GM04504 (cell line): ENCODE measurements around the gene ZFYVE1.
"Not testable (repeated sequence)": the region's sequence is repeated elsewhere in the genome, so short reads cannot be mapped to it uniquely, and the experiment has no call there.

Source experiments
- DNase-seq: peaks from one replicate; pipeline ENCODE4 v3.0.0-alpha.2; 2012; ENCODE audit warnings: low read depth

The ZFYVE1 gene

GRCh38 chr14:72956741-72957140, 70.2 kb downstream of the ZFYVE1 start:
- DNase-seq, result not testable (repeated sequence)

GRCh38 chr14:72952171-72952570, 74.7 kb downstream of the ZFYVE1 start:
- DNase-seq, result no peak

- DNase-seq, result no peak
Observed at GRCh38 chr14:72948481-72949138, 78.3 kb downstream of the ZFYVE1 start.

- no peak for DNase-seq
Observed at GRCh38 chr14:72947366-72948160, 79.3 kb downstream of the ZFYVE1 start.

DNA sequence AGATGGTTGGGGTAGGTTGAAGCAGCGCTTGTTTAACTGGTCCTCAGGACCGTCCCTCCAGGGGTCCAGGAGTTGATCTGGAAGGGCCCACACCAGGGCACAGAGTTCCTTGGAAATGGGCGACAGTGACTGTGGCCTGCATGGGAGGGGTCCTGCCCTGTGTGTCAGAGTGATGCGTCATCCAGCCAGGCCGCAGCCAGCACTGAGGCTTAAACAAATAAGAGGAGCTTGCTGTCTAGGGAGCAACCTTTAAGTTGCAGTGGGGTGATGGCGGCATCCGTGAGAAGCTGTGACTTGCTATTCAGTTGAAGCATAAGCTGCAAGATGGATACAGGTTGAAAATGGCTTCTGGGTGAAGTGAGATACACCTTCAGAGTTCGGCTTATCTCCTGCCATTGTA, 80.4 kb downstream of the ZFYVE1 start:
- no peak for DNase-seq

DNA sequence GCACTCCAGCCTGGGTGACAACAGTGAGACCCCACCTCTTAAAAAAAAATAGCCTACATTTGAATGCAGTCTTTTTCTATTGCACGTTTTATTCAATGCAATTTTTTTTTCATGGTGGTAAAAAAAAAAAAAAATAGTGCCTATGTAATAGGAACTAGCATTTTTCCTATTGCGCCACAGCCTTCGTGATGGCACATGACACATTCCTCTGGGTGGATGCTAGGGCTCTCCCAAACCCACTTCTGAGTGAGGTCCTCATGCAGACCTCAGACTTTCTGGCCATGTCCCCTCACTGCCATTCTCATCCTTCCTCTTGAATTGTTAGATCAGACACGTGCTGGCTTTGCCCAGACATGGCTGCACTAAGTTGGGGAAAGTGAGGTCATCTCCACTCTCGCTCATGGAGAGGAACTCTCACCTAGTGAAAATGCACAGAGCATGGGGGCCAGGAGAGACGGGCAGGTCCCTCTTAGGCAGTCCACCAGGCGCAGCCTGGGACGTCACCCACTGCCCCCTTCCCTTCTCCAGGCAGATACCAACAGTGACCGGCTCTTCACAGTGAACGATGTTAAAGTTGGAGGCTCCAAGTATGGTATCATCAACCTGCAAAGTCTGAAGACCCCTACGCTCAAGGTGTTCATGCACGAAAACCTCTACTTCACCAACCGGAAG, 81.4 kb downstream of the ZFYVE1 start:
- no peak for DNase-seq

- DNase-seq, result no peak
Observed at GRCh38 chr14:72943876-72944430, 83.0 kb downstream of the ZFYVE1 start.

GRCh38 chr14:72942934-72943333, 84.0 kb downstream of the ZFYVE1 start:
- DNase-seq, result no peak

DNA sequence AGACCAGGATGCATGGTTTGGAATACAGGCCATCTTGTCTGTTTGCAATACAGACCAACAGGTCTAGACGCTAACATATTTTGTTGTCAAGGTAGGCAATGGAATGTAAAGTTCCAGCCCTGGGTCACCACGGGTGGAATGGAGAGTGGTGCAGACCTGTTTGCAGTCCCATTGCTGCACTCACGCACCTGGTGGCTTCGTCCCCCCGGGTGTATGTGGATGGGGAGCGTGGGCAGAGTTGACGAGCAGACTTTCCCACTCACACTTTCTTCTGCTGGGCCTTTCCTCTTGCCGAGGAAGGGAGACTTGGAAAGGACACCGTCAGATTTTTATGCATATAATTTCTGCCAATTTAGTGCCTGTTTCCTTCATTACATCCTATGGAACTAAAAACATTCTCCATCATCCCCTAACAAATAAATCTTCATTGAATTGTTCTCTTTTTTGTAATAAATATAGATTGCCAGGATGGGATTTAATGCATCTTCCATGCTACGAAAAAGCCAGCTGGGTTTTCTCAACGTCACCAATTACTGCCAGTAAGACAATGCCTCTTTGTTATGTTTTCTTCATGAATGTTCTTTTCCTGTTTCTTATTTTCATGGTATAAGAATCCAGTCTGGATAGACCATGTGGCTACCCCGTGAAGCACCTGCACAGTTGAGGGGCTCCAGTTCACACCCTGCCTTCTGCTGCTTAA, 85.5 kb downstream of the ZFYVE1 start:
- DNase-seq, result no peak

DNA sequence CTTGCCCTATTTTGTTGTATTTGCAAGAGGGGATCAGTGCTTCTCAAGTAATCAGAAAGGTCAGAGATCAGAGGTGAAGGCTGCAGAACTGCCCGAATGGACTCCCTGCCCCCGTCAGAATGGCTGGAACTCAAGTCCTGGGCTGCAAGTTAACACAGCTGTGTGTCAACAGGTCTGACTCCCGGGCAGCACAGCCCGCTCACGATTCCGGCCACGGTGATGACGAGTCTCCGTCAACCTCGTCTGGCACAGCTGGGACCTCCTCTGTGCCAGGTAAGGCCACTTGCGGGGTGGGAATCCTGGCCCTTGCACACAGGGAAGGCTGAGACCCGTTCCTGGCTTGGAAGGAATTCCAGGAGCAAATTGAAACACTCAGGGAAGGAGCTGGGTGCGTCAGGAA, 87.3 kb downstream of the ZFYVE1 start:
- DNase-seq, result no peak

- no peak for DNase-seq
Observed at GRCh38 chr14:72932893-72933292, 94.0 kb downstream of the ZFYVE1 start.

DNA sequence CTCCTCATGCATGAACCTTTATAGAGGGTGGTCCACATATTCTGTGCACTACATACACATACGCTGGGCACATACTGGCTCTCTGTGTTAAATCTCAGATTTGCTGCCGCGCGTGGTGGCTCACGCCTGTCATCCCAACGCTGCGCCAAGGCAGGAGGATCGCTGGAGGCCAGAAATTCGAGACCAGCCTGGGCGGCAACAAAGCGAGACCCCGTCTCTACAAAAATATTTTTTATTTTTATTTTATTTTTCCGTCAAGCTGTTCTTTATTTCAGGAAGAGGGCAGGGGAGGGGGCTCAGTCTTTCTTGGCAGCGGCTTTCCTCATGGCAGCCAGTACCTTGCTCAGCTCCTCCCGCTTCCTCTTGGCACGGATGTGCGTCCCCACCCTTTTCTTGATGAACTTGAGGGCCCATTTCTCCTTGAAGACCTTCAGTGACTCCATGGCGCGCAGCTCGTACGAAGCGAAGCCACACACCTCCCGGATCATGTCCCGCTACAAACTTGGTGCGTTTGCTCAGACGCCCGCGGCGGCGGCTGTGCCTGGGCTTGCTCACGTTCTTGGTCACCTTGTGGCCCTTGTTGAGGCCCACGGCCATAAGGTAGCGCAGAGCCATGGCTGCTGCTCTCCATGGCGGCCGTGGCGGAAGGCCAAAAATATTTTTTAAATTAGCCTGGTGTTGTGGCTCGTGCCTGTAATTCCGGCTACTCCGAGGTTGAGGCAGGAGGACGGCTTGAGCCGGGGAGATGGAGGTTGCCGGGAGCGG, 97.4 kb downstream of the ZFYVE1 start:
- no peak for DNase-seq

GRCh38 chr14:72928872-72929271, 98.0 kb downstream of the ZFYVE1 start:
- no peak for DNase-seq

DNA sequence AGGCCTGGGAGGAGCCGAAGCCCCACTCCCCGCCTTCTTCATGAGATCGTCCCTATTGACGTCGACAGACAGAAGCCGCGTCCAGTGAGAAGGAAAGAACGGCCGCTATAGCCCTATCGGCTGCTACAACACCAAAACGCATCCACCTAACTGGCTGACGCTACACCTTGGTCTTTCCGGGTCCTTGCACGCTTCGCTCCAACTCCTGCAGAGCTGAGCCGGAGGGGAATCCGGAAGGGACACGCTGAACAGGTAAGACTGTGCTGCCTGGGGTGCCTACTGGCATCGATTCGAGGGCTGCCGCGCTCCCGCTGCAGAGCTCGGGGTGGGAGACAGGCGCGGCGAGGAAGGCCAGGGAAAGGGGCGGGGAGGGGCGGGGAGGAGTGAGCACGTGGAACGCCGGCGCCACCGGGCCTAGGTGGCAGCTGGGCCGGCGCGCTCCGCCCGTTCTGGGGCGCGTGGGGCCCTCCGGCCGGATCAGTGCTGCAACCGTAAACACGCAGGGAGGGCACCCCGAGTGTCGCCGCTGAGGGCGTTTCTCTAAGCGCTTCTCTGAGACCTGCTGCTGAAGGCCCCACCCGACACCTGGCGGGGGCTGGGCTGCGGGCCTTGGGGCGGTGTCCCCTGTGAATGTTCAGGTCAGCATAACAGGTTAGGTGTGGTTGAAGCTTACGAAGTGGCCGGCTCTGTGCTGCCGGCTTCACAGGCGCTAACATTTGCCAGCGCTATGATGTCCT, 100.4 kb downstream of the ZFYVE1 start, which contains the start of gene DCAF4:
DCAF4 (plus strand) TSS at position 173 of the 737 bp plus-strand sequence. CDS start 11,515 bp downstream, outside the sequence.
- DNase-seq, result peak; percentile 97

DNA sequence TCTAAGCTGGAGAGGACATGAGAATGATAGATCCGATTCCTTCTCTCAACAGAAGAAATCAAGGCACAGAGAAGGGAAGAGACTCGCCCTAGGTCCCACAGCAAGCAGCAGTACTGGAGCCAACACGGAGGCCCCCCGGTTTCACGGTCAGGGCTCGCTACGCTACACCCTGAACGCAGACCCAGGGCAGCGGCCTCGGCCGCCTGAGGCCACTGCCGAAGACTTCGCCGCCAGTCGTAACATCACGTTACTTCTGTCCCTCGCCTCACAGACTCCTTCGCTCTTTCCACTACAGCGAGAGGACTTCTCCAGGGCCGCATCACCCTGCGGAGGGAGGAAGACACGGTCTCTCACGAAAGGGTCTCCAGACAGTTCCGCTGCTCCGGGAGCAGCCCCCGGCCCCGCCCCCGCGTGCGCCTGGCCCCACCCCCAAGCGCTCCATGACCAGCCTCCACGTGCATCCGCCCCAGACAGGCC, 101.1 kb downstream of the ZFYVE1 start:
- no peak for DNase-seq

DNA sequence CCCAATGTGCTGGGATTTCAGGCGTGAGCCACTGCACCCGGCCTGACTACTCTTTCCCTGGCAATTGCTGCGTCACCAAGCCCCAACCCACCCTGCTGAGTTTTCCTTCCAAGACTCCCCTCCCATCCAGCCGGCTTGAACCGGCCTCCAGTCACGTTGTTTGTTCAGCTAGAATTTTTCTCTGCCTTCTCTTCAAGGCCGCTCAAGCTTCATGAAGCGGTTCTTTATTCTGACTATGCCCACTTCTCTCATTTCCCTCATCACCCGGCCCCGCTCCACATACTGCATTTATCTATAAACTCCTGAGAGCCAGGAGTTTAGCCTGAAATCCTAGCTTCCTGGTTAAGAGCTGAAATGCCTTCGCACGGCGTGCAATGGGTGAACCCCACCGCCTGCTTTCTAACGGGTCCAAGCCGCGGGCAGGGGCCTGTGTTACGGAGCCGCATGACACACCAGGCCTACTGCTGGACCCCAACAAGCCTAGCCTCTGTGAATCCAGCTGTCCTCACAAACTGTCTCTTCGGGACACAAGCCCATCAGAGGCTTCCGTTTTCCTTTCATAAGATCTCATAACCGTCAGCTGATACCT, 101.6 kb downstream of the ZFYVE1 start:
- no peak for DNase-seq

- DNase-seq, result no peak
Observed at GRCh38 chr14:72924337-72924736, 102.6 kb downstream of the ZFYVE1 start.

- DNase-seq, result no peak
Observed at GRCh38 chr14:72921396-72921795, 105.5 kb downstream of the ZFYVE1 start.

DNA sequence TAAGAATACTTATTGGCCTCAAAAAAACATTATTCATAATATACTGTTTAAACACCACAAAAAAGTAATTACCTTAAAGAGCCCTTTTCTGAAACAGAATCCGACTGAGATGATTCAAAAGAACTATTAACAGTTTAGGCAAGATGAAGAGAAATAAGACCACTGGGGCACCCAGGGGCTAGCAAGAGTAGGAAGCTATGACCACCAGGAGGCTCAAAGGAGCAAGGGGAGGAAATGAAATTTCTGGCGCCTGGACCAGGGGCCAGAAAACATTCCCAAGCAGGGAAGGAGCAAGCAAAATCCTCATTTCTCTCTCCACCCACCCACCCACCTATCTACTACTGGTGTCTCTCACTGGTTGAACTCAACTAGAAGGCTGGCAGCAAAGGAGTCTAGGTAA, 106.9 kb downstream of the ZFYVE1 start:
- DNase-seq, result no peak
